ENCODE results near the gene CAMSAP2.

Gene CAMSAP2

GRCh38 chr1:200694738-200695137 is 44.0 kb upstream of the CAMSAP2 start:
- 0 out of 2 replicates have a peak, but pooled peaks cover 3% of the 10 kb centered on the region for H3F3A ChIP-seq (ENCODE audit: low read depth)
- no peaks in the 10 kb centered on the region for H3K9me2 ChIP-seq (replicated peaks; ENCODE audit: low read depth, low read length)
- H3K27me3 ChIP-seq (ENCODE audit: insufficient read depth, low read length, poor library complexity, severe bottlenecking): no peaks in the 10 kb centered on the region
- H3K9me3 ChIP-seq (ENCODE audit: insufficient read depth, low read depth, low read length): no peaks in the 10 kb centered on the region
- no peaks in the 10 kb centered on the region for H3K79me2 ChIP-seq (ENCODE audit: insufficient read depth, low read length)
- H3K4me2 ChIP-seq (ENCODE audit: low read depth, low read length, poor library complexity, severe bottlenecking): no peak overlapping the region
- H2AFZ ChIP-seq (ENCODE audit: low read length): no peak overlapping the region
- no peak overlapping the region for H3K4me3 ChIP-seq (ENCODE audit: low read length, poor library complexity, severe bottlenecking)
- no peaks in the 10 kb centered on the region for H4K20me1 ChIP-seq (ENCODE audit: insufficient read depth, low read length, poor library complexity, severe bottlenecking)
- TF ChIP-seq, protein P1, sequence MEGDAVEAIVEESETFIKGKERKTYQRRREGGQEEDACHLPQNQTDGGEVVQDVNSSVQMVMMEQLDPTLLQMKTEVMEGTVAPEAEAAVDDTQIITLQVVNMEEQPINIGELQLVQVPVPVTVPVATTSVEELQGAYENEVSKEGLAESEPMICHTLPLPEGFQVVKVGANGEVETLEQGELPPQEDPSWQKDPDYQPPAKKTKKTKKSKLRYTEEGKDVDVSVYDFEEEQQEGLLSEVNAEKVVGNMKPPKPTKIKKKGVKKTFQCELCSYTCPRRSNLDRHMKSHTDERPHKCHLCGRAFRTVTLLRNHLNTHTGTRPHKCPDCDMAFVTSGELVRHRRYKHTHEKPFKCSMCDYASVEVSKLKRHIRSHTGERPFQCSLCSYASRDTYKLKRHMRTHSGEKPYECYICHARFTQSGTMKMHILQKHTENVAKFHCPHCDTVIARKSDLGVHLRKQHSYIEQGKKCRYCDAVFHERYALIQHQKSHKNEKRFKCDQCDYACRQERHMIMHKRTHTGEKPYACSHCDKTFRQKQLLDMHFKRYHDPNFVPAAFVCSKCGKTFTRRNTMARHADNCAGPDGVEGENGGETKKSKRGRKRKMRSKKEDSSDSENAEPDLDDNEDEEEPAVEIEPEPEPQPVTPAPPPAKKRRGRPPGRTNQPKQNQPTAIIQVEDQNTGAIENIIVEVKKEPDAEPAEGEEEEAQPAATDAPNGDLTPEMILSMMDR (conservative IDR thresholded peaks at IDR 0.05; ENCODE audit: low read length): no peak
- TF ChIP-seq EZH2phosphoT487 (IDR thresholded peaks at IDR 0.05; ENCODE audit: borderline replicate concordance): no peak
- H3K9ac ChIP-seq (ENCODE audit: low read depth, low read length, poor library complexity, severe bottlenecking): no peak overlapping the region
- H3K36me3 ChIP-seq (ENCODE audit: insufficient read depth, low read length): no peaks in the 10 kb centered on the region
- peaks cover 6% of the 10 kb centered on the region for H3K4me1 ChIP-seq (ENCODE audit: insufficient read depth, low read length, poor library complexity, severe bottlenecking)

DNA sequence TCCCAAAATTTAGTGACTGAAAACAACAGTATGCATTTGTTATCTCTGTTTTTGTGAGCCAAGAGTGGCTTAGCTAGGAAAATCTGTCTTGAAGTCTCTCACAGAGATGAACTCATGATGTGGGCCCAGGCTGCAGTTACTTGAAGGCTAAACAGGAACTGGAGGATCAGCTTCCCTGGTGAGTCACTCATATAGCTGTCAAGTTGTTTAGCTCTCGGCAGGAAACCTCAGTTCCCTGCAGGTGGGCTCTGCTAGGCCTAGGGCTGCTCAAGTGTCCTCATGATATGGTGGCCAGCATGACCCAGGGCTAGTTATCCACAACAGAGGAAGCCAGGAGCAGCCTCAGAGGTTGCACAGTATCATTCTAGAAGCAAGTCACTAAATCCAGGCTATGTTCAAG is 38.8 kb upstream of the CAMSAP2 start:
- H4K20me1 ChIP-seq (ENCODE audit: insufficient read depth, low read length, poor library complexity, severe bottlenecking): no peaks in the 10 kb centered on the region
- no peak overlapping the region for H3K4me3 ChIP-seq (ENCODE audit: low read length, poor library complexity, severe bottlenecking)
- H3K9me3 ChIP-seq (ENCODE audit: insufficient read depth, low read depth, low read length): no peaks in the 10 kb centered on the region
- no peaks in the 10 kb centered on the region for H3K36me3 ChIP-seq (ENCODE audit: insufficient read depth, low read length)
- no peaks in the 10 kb centered on the region for H3K79me2 ChIP-seq (ENCODE audit: insufficient read depth, low read length)
- TF ChIP-seq, protein P1 (conservative IDR thresholded peaks at IDR 0.05; ENCODE audit: low read length): no peak
- TF ChIP-seq EZH2phosphoT487 (IDR thresholded peaks at IDR 0.05; ENCODE audit: borderline replicate concordance): no peak
- H3F3A ChIP-seq (ENCODE audit: low read depth): 0 out of 2 replicates have a peak, but pooled peaks cover 3% of the 10 kb centered on the region
- H2AFZ ChIP-seq (ENCODE audit: low read length): no peak overlapping the region
- H3K4me2 ChIP-seq (ENCODE audit: low read depth, low read length, poor library complexity, severe bottlenecking): peak overlapping the region; percentile 32
- H3K27me3 ChIP-seq (ENCODE audit: insufficient read depth, low read length, poor library complexity, severe bottlenecking): no peaks in the 10 kb centered on the region
- no peak overlapping the region for H3K9ac ChIP-seq (ENCODE audit: low read depth, low read length, poor library complexity, severe bottlenecking)
- H3K4me1 ChIP-seq (ENCODE audit: insufficient read depth, low read length, poor library complexity, severe bottlenecking): peaks cover 12% of the 10 kb centered on the region
- H3K9me2 ChIP-seq (replicated peaks; ENCODE audit: low read depth, low read length): no peaks in the 10 kb centered on the region

DNA sequence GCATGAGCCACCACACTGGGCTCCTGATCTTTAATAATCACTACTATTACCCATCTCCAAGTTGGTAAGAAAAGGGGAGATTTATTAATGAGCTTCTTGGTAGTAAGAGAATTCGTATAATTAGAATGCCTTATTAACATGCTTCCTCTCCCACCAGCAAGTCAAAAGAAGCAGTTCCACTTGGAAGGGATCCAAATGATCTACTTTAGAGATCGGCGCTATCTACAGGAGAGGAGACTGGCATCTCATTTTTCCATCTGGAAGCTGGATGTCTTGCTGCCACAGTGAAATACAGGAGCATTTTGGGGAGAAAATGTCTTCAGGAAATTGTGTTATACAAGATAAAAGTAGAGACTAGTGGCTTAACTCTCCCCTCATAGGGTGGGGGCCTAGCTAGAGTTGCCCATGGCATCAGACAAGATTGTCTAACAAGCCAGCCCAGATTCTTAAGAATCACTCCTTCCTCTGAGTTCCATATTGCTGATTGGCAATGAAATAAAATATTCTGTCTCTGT is 33.6 kb upstream of the CAMSAP2 start:
- TF ChIP-seq, protein P1 (conservative IDR thresholded peaks at IDR 0.05; ENCODE audit: low read length): no peak
- TF ChIP-seq EZH2phosphoT487 (IDR thresholded peaks at IDR 0.05; ENCODE audit: borderline replicate concordance): no peak
- Histone ChIP-seq H3K79me2 (ENCODE audit: insufficient read depth, low read length) (no peaks in the 10 kb centered on the region), H3K4me1 (ENCODE audit: insufficient read depth, low read length, poor library complexity, severe bottlenecking) (peaks cover 9% of the 10 kb centered on the region), H3K9ac (ENCODE audit: low read depth, low read length, poor library complexity, severe bottlenecking) (no peak overlapping the region), H4K20me1 (ENCODE audit: insufficient read depth, low read length, poor library complexity, severe bottlenecking) (no peaks in the 10 kb centered on the region), H3K27me3 (ENCODE audit: insufficient read depth, low read length, poor library complexity, severe bottlenecking) (no peaks in the 10 kb centered on the region), H3K36me3 (ENCODE audit: insufficient read depth, low read length) (no peaks in the 10 kb centered on the region), H3K9me2 (replicated peaks; ENCODE audit: low read depth, low read length) (no peaks in the 10 kb centered on the region), H3K9me3 (ENCODE audit: insufficient read depth, low read depth, low read length) (no peaks in the 10 kb centered on the region), H3K4me3 (ENCODE audit: low read length, poor library complexity, severe bottlenecking) (no peak overlapping the region), H3K4me2 (ENCODE audit: low read depth, low read length, poor library complexity, severe bottlenecking) (no peak overlapping the region), H2AFZ (ENCODE audit: low read length) (no peak overlapping the region), H3F3A (ENCODE audit: low read depth) (no peaks in the 10 kb centered on the region)

All from Loucy (cell line).